ENCODE data around the gene RIIAD1.

Gene RIIAD1

DNA sequence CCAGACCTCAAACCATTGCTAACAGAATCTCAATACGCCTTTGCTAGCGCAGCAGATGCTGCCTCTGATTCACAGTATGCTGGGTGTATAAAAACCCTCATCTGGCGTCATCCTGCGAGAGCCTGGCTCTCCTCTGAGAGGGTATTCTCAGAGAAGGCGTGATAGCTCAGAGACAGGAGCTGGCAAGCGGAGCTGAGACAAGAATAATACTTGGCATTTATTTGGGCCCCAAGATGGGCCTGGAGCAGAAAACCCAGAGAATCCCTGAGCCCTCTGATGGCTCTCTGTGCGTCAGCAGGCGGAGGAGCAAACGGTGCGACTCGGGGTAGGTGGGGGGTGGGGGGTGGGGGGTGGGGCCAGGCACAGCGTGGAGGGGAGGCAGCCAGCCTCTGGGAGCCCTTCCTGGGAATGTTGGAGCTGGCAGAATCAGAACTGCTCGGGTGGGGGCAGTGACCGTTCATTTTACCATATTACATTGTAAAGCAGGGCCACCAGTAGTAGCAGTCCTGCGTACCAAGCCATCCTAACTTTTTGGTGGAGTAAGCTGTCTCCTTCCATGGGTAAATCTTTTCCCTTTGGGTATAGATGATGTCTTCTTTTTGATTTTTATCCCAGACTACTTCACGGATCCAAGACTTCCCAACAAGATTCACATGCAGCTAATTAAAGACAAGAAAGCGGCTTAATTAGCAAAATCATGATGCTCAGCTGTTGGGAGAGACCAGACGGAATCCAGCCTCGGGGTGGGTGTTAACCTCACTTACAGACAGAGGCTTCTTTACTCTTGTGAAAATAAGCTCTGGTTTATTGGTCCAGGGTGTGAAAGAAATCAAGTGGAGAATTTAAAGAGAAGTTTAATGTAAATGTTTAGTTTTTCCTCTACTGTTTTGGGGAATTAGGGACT lies 7.1 kb downstream of the RIIAD1 start:
- H4K20me1 ChIP-seq (ENCODE audit: control insufficient read depth, insufficient read depth, low read depth, low read length): no peaks in the 10 kb centered on the region
- no peak overlapping the region for H3K27ac ChIP-seq (ENCODE audit: low read depth, low read length)
- H3K9me2 ChIP-seq (replicated peaks; ENCODE audit: control insufficient read depth, low read length): no peaks in the 10 kb centered on the region
- H3K36me3 ChIP-seq (ENCODE audit: control insufficient read depth, low read length): no peaks in the 10 kb centered on the region
- no peak overlapping the region for H3K4me2 ChIP-seq (ENCODE audit: low read length)
- H3F3A ChIP-seq (ENCODE audit: control insufficient read depth, insufficient read depth): no peaks in the 10 kb centered on the region
- no peaks in the 10 kb centered on the region for H3K9me3 ChIP-seq (ENCODE audit: control insufficient read depth, insufficient read depth, low read length)
- H3K79me2 ChIP-seq (ENCODE audit: control insufficient read depth, low read length): no peaks in the 10 kb centered on the region
- H3K27me3 ChIP-seq (ENCODE audit: control insufficient read depth, low read length): peaks cover 47% of the 10 kb centered on the region
- TF ChIP-seq, protein P1, sequence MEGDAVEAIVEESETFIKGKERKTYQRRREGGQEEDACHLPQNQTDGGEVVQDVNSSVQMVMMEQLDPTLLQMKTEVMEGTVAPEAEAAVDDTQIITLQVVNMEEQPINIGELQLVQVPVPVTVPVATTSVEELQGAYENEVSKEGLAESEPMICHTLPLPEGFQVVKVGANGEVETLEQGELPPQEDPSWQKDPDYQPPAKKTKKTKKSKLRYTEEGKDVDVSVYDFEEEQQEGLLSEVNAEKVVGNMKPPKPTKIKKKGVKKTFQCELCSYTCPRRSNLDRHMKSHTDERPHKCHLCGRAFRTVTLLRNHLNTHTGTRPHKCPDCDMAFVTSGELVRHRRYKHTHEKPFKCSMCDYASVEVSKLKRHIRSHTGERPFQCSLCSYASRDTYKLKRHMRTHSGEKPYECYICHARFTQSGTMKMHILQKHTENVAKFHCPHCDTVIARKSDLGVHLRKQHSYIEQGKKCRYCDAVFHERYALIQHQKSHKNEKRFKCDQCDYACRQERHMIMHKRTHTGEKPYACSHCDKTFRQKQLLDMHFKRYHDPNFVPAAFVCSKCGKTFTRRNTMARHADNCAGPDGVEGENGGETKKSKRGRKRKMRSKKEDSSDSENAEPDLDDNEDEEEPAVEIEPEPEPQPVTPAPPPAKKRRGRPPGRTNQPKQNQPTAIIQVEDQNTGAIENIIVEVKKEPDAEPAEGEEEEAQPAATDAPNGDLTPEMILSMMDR (IDR thresholded peaks at IDR 0.05; ENCODE audit: low read depth, low read length, poor library complexity, severe bottlenecking): no peak
- TF ChIP-seq EZH2phosphoT487 (IDR thresholded peaks at IDR 0.05; ENCODE audit: borderline replicate concordance, low read length): no peak
- H3K4me3 ChIP-seq (ENCODE audit: low read length): no peak overlapping the region
- H3K4me1 ChIP-seq (ENCODE audit: control insufficient read depth, low read length): no peaks in the 10 kb centered on the region

DNA sequence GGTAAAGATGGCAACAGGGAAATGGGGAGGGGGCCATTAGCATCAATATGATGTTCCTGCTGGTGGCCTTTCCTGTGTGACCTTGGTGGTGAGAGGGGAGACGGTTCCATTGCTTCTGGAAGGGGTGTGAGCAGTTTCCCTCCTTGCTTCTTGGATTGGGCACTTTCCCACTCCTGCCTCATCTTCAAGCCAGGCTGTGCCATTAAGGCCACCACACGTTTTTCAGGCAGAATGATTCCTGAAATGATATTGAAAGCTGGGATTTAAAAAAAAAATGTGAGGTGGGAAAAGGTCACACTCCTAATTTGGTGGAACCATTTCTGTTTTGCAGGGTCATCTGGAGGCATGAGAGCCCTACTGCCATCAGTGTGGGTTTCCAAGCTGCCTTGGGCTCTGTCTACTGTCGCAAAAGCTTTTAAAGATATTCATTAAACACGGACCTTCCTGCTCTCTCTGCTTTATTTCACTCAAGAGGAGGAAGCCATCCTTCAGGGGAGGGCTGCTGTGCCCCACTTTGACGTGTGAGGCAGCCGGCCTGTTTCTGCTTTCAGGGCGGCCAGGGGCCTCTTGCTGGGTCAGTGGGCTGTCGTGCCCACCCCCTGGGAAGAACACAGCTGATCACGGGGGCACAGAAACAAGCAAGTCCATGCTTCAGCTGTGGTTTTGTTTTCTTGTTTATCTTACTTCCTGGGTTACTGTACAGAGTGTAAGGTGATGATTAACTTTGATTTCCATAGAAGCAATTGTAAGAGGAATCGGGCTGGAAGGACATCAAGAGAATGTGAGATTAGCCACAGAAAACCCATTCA lies 8.0 kb downstream of the RIIAD1 start:
- H3K27me3 ChIP-seq (ENCODE audit: control insufficient read depth, low read length): peaks cover 40% of the 10 kb centered on the region
- no peaks in the 10 kb centered on the region for H4K20me1 ChIP-seq (ENCODE audit: control insufficient read depth, insufficient read depth, low read depth, low read length)
- no peak overlapping the region for H3K4me3 ChIP-seq (ENCODE audit: low read length)
- H3K36me3 ChIP-seq (ENCODE audit: control insufficient read depth, low read length): no peaks in the 10 kb centered on the region
- H3K4me2 ChIP-seq (ENCODE audit: low read length): no peak overlapping the region
- H3K9me2 ChIP-seq (replicated peaks; ENCODE audit: control insufficient read depth, low read length): no peaks in the 10 kb centered on the region
- H3K79me2 ChIP-seq (ENCODE audit: control insufficient read depth, low read length): no peaks in the 10 kb centered on the region
- no peak for TF ChIP-seq EZH2phosphoT487 (IDR thresholded peaks at IDR 0.05; ENCODE audit: borderline replicate concordance, low read length)
- TF ChIP-seq, protein P1 (IDR thresholded peaks at IDR 0.05; ENCODE audit: low read depth, low read length, poor library complexity, severe bottlenecking): no peak
- H3K4me1 ChIP-seq (ENCODE audit: control insufficient read depth, low read length): no peaks in the 10 kb centered on the region
- no peak overlapping the region for H3K27ac ChIP-seq (ENCODE audit: low read depth, low read length)
- H3F3A ChIP-seq (ENCODE audit: control insufficient read depth, insufficient read depth): no peaks in the 10 kb centered on the region
- no peaks in the 10 kb centered on the region for H3K9me3 ChIP-seq (ENCODE audit: control insufficient read depth, insufficient read depth, low read length)

DNA sequence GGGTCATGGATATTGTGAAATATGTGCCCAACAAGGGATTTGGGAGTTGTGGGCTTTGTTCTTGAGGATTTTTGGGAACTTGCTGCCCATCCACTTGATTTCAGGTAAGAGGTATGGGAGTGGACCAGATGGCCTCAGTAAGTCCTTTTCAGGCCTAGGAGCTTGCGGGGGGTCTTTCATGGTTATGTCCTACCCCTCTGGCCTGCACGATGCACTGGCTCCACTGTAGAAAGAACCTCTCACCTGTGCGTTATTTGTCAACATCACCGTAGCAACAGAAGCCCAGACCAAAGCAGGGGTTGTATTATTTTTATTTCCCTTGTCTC lies 8.6 kb downstream of the RIIAD1 start:
- H3K4me3 ChIP-seq (ENCODE audit: low read length): no peak overlapping the region
- peaks cover 38% of the 10 kb centered on the region for H3K27me3 ChIP-seq (ENCODE audit: control insufficient read depth, low read length)
- no peak overlapping the region for H3K4me2 ChIP-seq (ENCODE audit: low read length)
- no peak overlapping the region for H3K27ac ChIP-seq (ENCODE audit: low read depth, low read length)
- H3K9me3 ChIP-seq (ENCODE audit: control insufficient read depth, insufficient read depth, low read length): no peaks in the 10 kb centered on the region
- no peaks in the 10 kb centered on the region for H3K4me1 ChIP-seq (ENCODE audit: control insufficient read depth, low read length)
- no peaks in the 10 kb centered on the region for H3K36me3 ChIP-seq (ENCODE audit: control insufficient read depth, low read length)
- no peaks in the 10 kb centered on the region for H4K20me1 ChIP-seq (ENCODE audit: control insufficient read depth, insufficient read depth, low read depth, low read length)
- H3K9me2 ChIP-seq (replicated peaks; ENCODE audit: control insufficient read depth, low read length): no peaks in the 10 kb centered on the region
- no peaks in the 10 kb centered on the region for H3K79me2 ChIP-seq (ENCODE audit: control insufficient read depth, low read length)
- TF ChIP-seq EZH2phosphoT487 (IDR thresholded peaks at IDR 0.05; ENCODE audit: borderline replicate concordance, low read length): no peak
- TF ChIP-seq, protein P1 (IDR thresholded peaks at IDR 0.05; ENCODE audit: low read depth, low read length, poor library complexity, severe bottlenecking): no peak
- no peaks in the 10 kb centered on the region for H3F3A ChIP-seq (ENCODE audit: control insufficient read depth, insufficient read depth)

Measured in DOHH2 (cell line).